A673 (cell line): ENCODE results near the gene RUNX2. TPM values are rescaled to one million over a fixed set of nuclear protein-coding genes. Genes with fewer than 3 reads are reported as not detected.

Source experiments
- BruUV-seq: library from RNA; stranded (reverse); fragments of 400-500 nt; replicated peaks from 2 replicates; lab custom pipeline; 2021; lab: Mats Ljungman, UMichigan
- CTCF ChIA-PET: fragments of 300-600 bp; sonication (Branson Sonifier 250); formaldehyde crosslinking; loops from one replicate; lab custom pipeline; 2022; ENCODE audit warnings: antibody characterized with exemption; lab: Charles Lee
- POLR2A ChIA-PET: fragments of 300-600 bp; sonication (Branson Sonifier 250); formaldehyde crosslinking; loops from one replicate; lab custom pipeline; 2022; ENCODE audit warnings: antibody characterized with exemption; ENCODE audit not compliant: low non-redundant PET; lab: Charles Lee
- DNase-seq: peaks from one replicate; pipeline ENCODE4 v3.0.0-alpha.2; 2015; ENCODE audit warnings: low spot score
- H3K27ac ChIP-seq: fragments of 200-600 bp; sonication (generic); 2 replicates; pipeline ENCODE4 v1.5.1; 2016; ENCODE audit warnings: mixed run types, low read depth, mild to moderate bottlenecking, mixed read lengths, antibody characterized with exemption, low read length; ENCODE audit not compliant: poor library complexity, severe bottlenecking
- H3K27me3 ChIP-seq: fragments of 200-600 bp; sonication (generic); replicated peaks from 2 replicates; pipeline ENCODE4 v1.6.1; 2017; ENCODE audit warnings: mixed run types, low read depth, mild to moderate bottlenecking, mixed read lengths, antibody characterized with exemption, low read length; ENCODE audit not compliant: insufficient read depth, poor library complexity
- H3K36me3 ChIP-seq: fragments of 200-600 bp; sonication (generic); 2 replicates; pipeline ENCODE4 v1.6.1; 2016; ENCODE audit warnings: mixed run types, mild to moderate bottlenecking, mixed read lengths, antibody characterized with exemption, low read length; ENCODE audit not compliant: insufficient read depth, poor library complexity, severe bottlenecking
- H3K4me1 ChIP-seq: fragments of 200-600 bp; sonication (generic); 2 replicates; pipeline ENCODE4 v1.6.1; 2017; ENCODE audit warnings: mixed run types, mild to moderate bottlenecking, mixed read lengths, antibody characterized with exemption, low read length; ENCODE audit not compliant: insufficient read depth, poor library complexity, severe bottlenecking
- H3K4me3 ChIP-seq: fragments of 200-600 bp; sonication (generic); 2 replicates; pipeline ENCODE4 v1.5.1; 2016; ENCODE audit warnings: low read depth, mixed run types, mild to moderate bottlenecking, mixed read lengths, low read length; ENCODE audit not compliant: poor library complexity, severe bottlenecking
- H3K9me3 ChIP-seq: fragments of 200-600 bp; sonication (generic); 2 replicates; pipeline ENCODE4 v1.6.1; 2016; ENCODE audit warnings: mixed run types, low read depth, mild to moderate bottlenecking, mixed read lengths, antibody characterized with exemption, low read length; ENCODE audit not compliant: poor library complexity, severe bottlenecking
- EZH2 ChIP-seq: fragments of 200-600 bp; sonication (generic); IDR thresholded peaks from 2 replicates; pipeline ENCODE4 v1.6.1; 2017; ENCODE audit warnings: borderline replicate concordance, low read depth, mild to moderate bottlenecking, mixed read lengths, antibody characterized with exemption, low read length; ENCODE audit not compliant: poor library complexity, severe bottlenecking
- intact Hi-C: fragments of 100-400 bp; cut with micrococcal nuclease; formaldehyde crosslinking; loops from one replicate; pipeline ENCODE4 v1.10.0; 2022; ENCODE audit not compliant: unreplicated experiment
- total RNA-seq: library from RNA; stranded (reverse); gene quantifications from 2 replicates; pipeline ENCODE4 v1.2.3, GENCODE V29; 2021
- TF ChIP-seq, protein P1 (sequence below): fragments of 300-800, 200-600 bp; sonication (generic); conservative IDR thresholded peaks from 2 replicates; pipeline ENCODE4 v1.5.1; 2017; ENCODE audit warnings: low read depth, mild to moderate bottlenecking, antibody characterized with exemption, low read length, moderate library complexity, mixed read lengths

Gene RUNX2
- total RNA-seq, 1 experiment from 2014 or later, result 4.9 TPM

DNA sequence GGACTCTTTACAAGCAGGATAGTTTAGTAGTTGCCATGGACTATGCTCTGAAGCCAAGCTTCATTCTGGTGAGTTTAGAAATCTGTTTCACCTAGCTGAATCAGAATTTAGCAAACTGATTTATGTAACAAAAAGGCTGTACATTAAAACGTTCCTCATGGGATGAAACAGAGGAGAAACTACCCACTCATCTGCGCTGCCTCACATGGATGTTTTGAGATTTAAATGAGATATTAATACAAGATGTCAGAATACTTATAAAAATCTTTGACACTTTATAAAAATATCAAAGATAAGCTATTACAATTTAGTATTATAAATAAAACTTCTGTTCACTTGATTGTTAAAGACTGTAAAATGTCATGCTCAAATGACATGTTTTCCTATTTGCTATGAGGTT lies 16.8 kb downstream of the RUNX2 start:
- H3K4me3 ChIP-seq, result no peak overlapping the region
- intact Hi-C loops, result no loop called here
- BruUV-seq, result no TSS peak
- H3K9me3 ChIP-seq, result no peaks in the 10 kb centered on the region
- TF ChIP-seq, protein P1, sequence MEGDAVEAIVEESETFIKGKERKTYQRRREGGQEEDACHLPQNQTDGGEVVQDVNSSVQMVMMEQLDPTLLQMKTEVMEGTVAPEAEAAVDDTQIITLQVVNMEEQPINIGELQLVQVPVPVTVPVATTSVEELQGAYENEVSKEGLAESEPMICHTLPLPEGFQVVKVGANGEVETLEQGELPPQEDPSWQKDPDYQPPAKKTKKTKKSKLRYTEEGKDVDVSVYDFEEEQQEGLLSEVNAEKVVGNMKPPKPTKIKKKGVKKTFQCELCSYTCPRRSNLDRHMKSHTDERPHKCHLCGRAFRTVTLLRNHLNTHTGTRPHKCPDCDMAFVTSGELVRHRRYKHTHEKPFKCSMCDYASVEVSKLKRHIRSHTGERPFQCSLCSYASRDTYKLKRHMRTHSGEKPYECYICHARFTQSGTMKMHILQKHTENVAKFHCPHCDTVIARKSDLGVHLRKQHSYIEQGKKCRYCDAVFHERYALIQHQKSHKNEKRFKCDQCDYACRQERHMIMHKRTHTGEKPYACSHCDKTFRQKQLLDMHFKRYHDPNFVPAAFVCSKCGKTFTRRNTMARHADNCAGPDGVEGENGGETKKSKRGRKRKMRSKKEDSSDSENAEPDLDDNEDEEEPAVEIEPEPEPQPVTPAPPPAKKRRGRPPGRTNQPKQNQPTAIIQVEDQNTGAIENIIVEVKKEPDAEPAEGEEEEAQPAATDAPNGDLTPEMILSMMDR, result no peak
- no peak for TF ChIP-seq EZH2
- no peaks in the 10 kb centered on the region for H3K36me3 ChIP-seq
- CTCF ChIA-PET, result no interaction called here
- H3K27me3 ChIP-seq, result no peaks in the 10 kb centered on the region
- POLR2A ChIA-PET, result no interaction called here
- no peak overlapping the region for H3K27ac ChIP-seq
- H3K4me1 ChIP-seq, result no peaks in the 10 kb centered on the region
- no peak for DNase-seq

DNA sequence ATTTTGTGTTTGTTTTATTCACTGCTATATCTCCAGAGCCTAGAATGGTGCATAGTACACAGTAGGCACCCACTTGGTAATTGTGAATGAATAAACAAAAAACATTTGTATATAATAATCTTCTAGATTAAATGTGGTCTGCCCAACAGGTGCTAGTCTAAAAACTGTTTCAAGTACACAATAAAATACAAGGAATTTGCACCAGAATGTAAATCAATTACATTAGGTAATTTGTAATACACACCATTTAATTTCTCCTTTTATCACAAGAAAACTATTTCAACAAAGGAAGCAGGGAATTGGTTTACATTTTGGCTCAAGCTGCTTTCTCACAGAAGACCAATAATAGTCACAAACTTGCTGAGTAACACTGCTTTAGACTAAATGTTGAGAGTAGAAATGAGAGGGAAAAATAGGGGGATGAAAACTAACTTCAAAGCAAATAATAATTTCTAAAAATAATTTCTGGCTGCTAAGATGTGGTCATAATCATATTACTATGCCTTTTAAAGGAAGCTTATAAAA lies 22.1 kb downstream of the RUNX2 start:
- Histone ChIP-seq H3K36me3 (no peaks in the 10 kb centered on the region), H3K4me3 (no peak overlapping the region), H3K4me1 (peaks cover 10% of the 10 kb centered on the region), H3K9me3 (no peaks in the 10 kb centered on the region), H3K27me3 (no peaks in the 10 kb centered on the region), H3K27ac (no peak overlapping the region)
- BruUV-seq, result no TSS peak
- TF ChIP-seq EZH2, result no peak
- TF ChIP-seq, protein P1, result no peak
- intact Hi-C loops, result no loop called here
- DNase-seq, result no peak
- ChIA-PET POLR2A (no interaction called here), CTCF (no interaction called here)

DNA sequence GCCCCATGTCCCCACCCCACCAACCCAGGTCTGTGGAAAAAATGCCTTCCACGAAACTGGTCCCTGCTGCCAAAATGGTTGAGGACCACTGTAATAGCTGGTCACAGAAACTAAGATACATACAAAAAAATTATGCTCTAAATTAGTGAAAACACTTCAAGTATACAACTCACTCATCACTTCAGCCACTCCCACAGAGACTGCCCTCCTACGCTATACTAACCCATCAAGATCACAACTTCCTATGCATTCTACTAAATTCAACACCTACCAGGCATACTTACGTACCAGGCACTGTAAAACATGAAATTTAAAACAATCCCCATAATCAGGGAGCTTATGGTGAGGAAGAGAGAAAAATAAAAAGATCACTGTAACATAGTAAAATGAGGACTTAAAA lies 22.9 kb downstream of the RUNX2 start:
- no TSS peak for BruUV-seq
- ChIA-PET POLR2A (no interaction called here), CTCF (no interaction called here)

More for the DNA sequence above, 22.9 kb downstream of the RUNX2 start:
- Histone ChIP-seq H3K36me3 (no peaks in the 10 kb centered on the region), H3K4me1 (peaks cover 10% of the 10 kb centered on the region), H3K4me3 (no peak overlapping the region), H3K27ac (no peak overlapping the region), H3K27me3 (no peaks in the 10 kb centered on the region), H3K9me3 (no peaks in the 10 kb centered on the region)
- intact Hi-C loops, result no loop called here
- TF ChIP-seq EZH2, result no peak
- TF ChIP-seq, protein P1, result no peak
- no peak for DNase-seq
